Measurements from ENCODE around the gene SNAP25. TPM values are rescaled to one million over a fixed set of nuclear protein-coding genes. Genes with fewer than 3 reads are reported as not detected.

The SNAP25 gene
- total RNA-seq, 1 donor from 2014 or later = 1.9 TPM

- ATAC-seq = no peak
These were observed 44.9 kb downstream of the SNAP25 start for GRCh38 chr20:10263385-10264165.

GRCh38 chr20:10264166-10264558 is 45.5 kb downstream of the SNAP25 start:
- H3K9me3 ChIP-seq = no peaks in the 10 kb centered on the region
- TF ChIP-seq CTCF (IDR thresholded peaks at IDR 0.05) = no peak
- intact Hi-C loops (cut with DNase I) = no loop called here
- no peak overlapping the region for H3K27ac ChIP-seq
- H3K4me3 ChIP-seq = no peak overlapping the region
- H3K4me1 ChIP-seq = no peaks in the 10 kb centered on the region
- DNase-seq (no peak), ATAC-seq (no peak)
- no peaks in the 10 kb centered on the region for H3K27me3 ChIP-seq
- H3K36me3 ChIP-seq = no peaks in the 10 kb centered on the region

More at GRCh38 chr20:10263385-10264165, 44.9 kb downstream of the SNAP25 start:
- TF ChIP-seq CTCF (IDR thresholded peaks at IDR 0.05) = no peak
- H3K9me3 ChIP-seq = no peaks in the 10 kb centered on the region
- H3K27ac ChIP-seq = no peak overlapping the region
- H3K4me3 ChIP-seq = no peak overlapping the region
- intact Hi-C loops (cut with DNase I) = no loop called here
- no peaks in the 10 kb centered on the region for H3K36me3 ChIP-seq
- no peaks in the 10 kb centered on the region for H3K27me3 ChIP-seq
- H3K4me1 ChIP-seq = no peaks in the 10 kb centered on the region
- DNase-seq = no peak

- Histone ChIP-seq H3K27ac (no peak overlapping the region), H3K9me3 (no peaks in the 10 kb centered on the region), H3K4me3 (no peak overlapping the region), H3K36me3 (no peaks in the 10 kb centered on the region), H3K27me3 (no peaks in the 10 kb centered on the region), H3K4me1 (no peaks in the 10 kb centered on the region)
- no peak for TF ChIP-seq CTCF (IDR thresholded peaks at IDR 0.05)
- ATAC-seq (no peak), DNase-seq (no peak)
- intact Hi-C loops (cut with DNase I) = no loop called here
These were observed 50.0 kb downstream of the SNAP25 start for GRCh38 chr20:10268636-10269035.

- Histone ChIP-seq H3K4me1 (no peaks in the 10 kb centered on the region), H3K36me3 (no peaks in the 10 kb centered on the region), H3K27me3 (no peaks in the 10 kb centered on the region), H3K4me3 (no peak overlapping the region), H3K9me3 (no peaks in the 10 kb centered on the region), H3K27ac (no peak overlapping the region)
- ATAC-seq (no peak), DNase-seq (no peak)
- intact Hi-C loops (cut with DNase I) = no loop called here
- no peak for TF ChIP-seq CTCF (IDR thresholded peaks at IDR 0.05)
These were observed 52.0 kb downstream of the SNAP25 start for GRCh38 chr20:10270630-10271029.

GRCh38 chr20:10271494-10272219 is 53.0 kb downstream of the SNAP25 start:
- Histone ChIP-seq H3K4me1 (no peaks in the 10 kb centered on the region), H3K27me3 (no peaks in the 10 kb centered on the region), H3K27ac (no peak overlapping the region), H3K4me3 (no peak overlapping the region), H3K9me3 (no peaks in the 10 kb centered on the region), H3K36me3 (no peaks in the 10 kb centered on the region)
- DNase-seq = no peak
- no peak for ATAC-seq
- no peak for TF ChIP-seq CTCF (IDR thresholded peaks at IDR 0.05)
- intact Hi-C loops (cut with DNase I) = no loop called here
